IPS DF 6.9 (cell line): ENCODE measurements around the gene ENKUR.
"Not testable (repeated sequence)": the region's sequence is repeated elsewhere in the genome, so short reads cannot be mapped to it uniquely, and the experiment has no call there.

Experiments
- DNase-seq: peaks from one replicate; pipeline ENCODE4 v3.0.0-alpha.2; 2013; ENCODE audit warnings: low read depth, low spot score
- H3K27ac ChIP-seq: one replicate; pipeline ENCODE4 v1.5.1; 2013; ENCODE audit warnings: low read length, control low read depth
- H3K27me3 ChIP-seq: 2 replicates; pipeline ENCODE4 v1.6.1; 2013; ENCODE audit warnings: mild to moderate bottlenecking, low read length; ENCODE audit not compliant: control insufficient read depth, insufficient read depth
- H3K36me3 ChIP-seq: 2 replicates; pipeline ENCODE4 v1.6.1; 2013; ENCODE audit warnings: low read length; ENCODE audit not compliant: control insufficient read depth, insufficient read depth
- H3K4me1 ChIP-seq: 2 replicates; pipeline ENCODE4 v1.6.1; 2013; ENCODE audit warnings: low read length; ENCODE audit not compliant: control insufficient read depth, insufficient read depth
- H3K4me3 ChIP-seq: 2 replicates; pipeline ENCODE4 v1.5.1; 2013; ENCODE audit warnings: mild to moderate bottlenecking, low read length
- H3K9me3 ChIP-seq: 2 replicates; pipeline ENCODE4 v1.6.1; 2013; ENCODE audit warnings: low read length, inconsistent platforms; ENCODE audit not compliant: control insufficient read depth, insufficient read depth
- WGBS: extraction: QIAGEN DNeasy Blood & Tissue Kit; methylation state at CpG from one replicate; pipeline ENCODE4 v1.1.7; 2013; ENCODE audit warnings: mixed read lengths, missing lambda C conversion rate; ENCODE audit not compliant: insufficient read length, insufficient coverage; 5-methylcytosine and 5-hydroxymethylcytosine counted together

The ENKUR gene

DNA sequence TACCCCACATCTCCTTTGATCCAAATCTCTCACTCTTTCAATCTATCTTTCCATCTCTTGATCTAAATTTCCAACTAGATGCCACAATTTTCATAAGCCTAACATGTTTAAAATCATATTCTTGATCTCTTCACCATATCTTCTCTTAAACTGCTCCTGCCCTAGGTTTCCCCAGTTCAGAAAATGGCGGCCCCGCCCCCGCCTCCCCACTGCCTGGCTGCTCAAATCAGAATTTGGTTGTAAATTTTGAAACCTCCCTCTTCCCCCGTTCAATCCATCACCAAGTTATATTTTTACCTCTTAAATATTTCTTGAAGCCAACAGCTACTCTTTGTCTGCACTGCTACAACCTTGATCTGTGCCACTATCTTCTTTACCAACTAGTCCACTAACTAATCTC lies 36.3 kb downstream of the ENKUR start:
- no peak overlapping the region for H3K4me3 ChIP-seq
- no peaks in the 10 kb centered on the region for H3K9me3 ChIP-seq
- no peak overlapping the region for H3K27ac ChIP-seq
- H3K4me1 ChIP-seq = no peaks in the 10 kb centered on the region
- H3K27me3 ChIP-seq = no peaks in the 10 kb centered on the region
- no peak for DNase-seq
- H3K36me3 ChIP-seq = no peaks in the 10 kb centered on the region
- no CpG with 5 or more reads among the region's 4 CpGs for WGBS

DNA sequence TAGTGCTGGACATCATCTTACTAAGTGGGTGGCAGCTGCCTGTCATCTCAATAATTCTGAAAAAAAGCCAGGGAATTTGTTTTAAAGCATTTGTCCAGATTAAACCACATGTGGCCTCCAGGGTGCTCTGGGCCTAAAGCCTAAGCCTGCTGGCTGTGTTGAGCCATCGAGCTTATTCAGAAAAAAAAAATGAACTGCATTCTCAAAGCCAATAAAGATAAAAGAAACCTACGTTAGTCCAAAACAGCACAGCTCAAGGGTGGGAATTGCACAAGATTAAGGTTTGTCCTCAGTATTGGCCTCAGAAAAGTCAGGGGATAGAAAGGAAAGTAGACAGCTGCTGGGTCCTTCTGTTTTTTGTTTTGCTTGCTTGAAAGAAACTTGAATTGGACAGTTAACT lies 41.0 kb downstream of the ENKUR start:
- Histone ChIP-seq H3K36me3 (no peaks in the 10 kb centered on the region), H3K9me3 (no peaks in the 10 kb centered on the region), H3K27me3 (no peaks in the 10 kb centered on the region), H3K4me1 (no peaks in the 10 kb centered on the region), H3K4me3 (no peak overlapping the region), H3K27ac (no peak overlapping the region)
- WGBS = no CpG with 5 or more reads among the region's 2 CpGs
- DNase-seq = no peak

DNA sequence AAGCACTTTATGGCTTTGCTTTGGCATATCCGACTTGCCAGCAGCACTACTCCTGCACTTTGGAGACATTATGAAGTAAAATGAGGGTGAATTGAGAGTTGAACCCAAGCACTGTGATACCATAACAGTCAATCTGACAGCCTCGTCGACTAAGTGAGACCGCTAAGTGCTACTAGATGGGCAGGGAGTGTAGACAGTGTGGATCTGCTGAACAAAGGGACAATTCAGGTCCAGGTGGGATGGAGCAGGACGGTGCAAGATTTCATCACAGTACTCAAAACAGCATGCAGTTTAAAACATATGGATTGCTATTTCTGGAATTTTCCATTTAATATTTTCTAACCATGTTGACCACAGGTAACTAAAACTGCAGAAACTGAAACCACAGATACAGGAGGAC lies 42.8 kb downstream of the ENKUR start:
- no peak for DNase-seq
- H3K4me1 ChIP-seq = no peaks in the 10 kb centered on the region
- no CpG with 5 or more reads among the region's 5 CpGs for WGBS

DNA sequence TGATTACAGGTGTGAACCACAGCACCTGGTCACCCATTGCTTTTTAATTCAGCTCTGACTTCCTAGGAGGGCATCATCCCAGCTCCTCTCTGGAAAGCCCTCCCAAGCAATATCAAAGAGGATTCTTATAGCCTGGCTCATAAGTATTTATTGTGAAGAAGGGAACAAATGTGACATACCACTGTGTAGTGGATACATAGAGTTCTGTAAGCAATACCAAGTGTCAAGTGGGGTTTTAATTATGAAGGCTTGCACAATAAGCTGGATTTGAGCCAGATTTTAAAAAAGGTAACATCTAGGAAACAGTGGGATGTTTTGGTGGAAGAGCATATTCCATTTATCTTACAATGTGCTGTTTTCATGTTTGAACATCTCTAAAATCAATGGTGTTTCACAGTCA lies 44.6 kb downstream of the ENKUR start:
- no peak for DNase-seq
- Histone ChIP-seq H3K27ac (no peak overlapping the region), H3K9me3 (no peaks in the 10 kb centered on the region), H3K27me3 (no peaks in the 10 kb centered on the region), H3K4me1 (no peaks in the 10 kb centered on the region), H3K36me3 (no peaks in the 10 kb centered on the region), H3K4me3 (no peak overlapping the region)

More for the DNA sequence above, 42.8 kb downstream of the ENKUR start:
- H3K9me3 ChIP-seq = no peaks in the 10 kb centered on the region
- H3K27ac ChIP-seq = no peak overlapping the region
- no peak overlapping the region for H3K4me3 ChIP-seq
- no peaks in the 10 kb centered on the region for H3K36me3 ChIP-seq
- no peaks in the 10 kb centered on the region for H3K27me3 ChIP-seq

DNA sequence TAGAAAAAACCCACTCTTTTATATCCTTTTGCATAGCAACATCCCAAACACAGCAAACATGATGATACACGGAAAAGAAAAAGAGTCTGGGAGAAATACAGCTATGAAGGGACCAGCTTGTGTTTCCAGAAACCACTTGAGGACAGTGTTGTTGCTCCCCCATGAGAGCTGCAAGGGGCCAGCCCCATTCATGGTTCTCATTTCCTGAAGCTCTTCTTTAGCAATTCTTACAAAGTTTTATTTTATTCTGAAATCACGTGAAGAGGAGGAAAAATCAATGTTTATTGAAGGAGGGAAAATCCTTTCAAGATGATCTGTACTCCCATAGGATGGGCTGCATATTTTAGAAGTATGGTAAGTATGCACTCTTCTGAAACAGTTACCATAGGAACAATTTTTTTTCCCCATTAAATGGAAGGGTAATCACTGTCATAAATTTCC lies 46.1 kb downstream of the ENKUR start:
- no peaks in the 10 kb centered on the region for H3K9me3 ChIP-seq
- no peaks in the 10 kb centered on the region for H3K36me3 ChIP-seq
- no peaks in the 10 kb centered on the region for H3K27me3 ChIP-seq
- DNase-seq = no peak
- H3K4me1 ChIP-seq = no peaks in the 10 kb centered on the region
- WGBS = no CpG with 5 or more reads among the region's 2 CpGs
- H3K4me3 ChIP-seq = no peak overlapping the region
- no peak overlapping the region for H3K27ac ChIP-seq

DNA sequence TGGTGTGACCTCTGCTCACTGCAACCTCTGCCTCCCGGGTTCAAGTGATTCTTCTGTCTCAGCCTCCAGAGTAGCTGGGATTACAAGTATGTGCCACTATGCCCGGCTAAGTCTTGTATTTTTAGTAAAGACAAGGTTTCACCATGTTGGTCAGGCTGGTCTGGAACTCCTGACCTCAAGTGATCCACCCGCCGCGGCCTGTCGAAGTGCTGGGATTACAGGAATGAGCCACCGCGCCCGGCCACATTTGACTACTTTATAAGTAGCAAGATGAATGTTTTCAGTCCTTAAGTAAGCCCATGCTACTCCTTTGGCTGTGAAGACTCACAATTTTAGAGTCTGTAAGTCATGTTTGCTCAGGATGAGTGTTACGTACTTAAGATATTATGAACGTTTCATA lies 47.0 kb downstream of the ENKUR start:
- H3K27me3 ChIP-seq, H3K4me3 ChIP-seq, H3K36me3 ChIP-seq, H3K4me1 ChIP-seq, H3K9me3 ChIP-seq, H3K27ac ChIP-seq, DNase-seq: not testable (repeated sequence)
- no CpG with 5 or more reads among the region's 11 CpGs for WGBS

DNA sequence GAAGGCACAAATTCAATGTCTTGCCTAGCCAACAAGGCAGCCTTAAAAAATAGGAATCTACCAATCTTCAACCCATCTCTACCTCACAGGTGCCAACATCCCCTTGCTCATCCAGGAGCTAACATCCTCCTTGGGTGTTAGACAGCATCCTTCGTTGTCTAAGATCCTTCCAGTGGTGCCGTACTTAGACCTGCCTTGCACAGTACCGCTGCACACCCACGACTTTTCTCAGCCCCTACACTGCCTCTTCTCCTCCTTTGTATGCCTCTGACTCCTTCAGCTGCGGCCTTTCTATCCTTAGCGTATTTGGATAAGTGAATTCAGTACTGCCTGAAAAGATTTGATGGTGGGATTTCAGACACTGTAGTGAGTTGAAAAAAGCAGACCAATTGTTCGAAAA lies 47.6 kb downstream of the ENKUR start:
- DNase-seq = no peak
- H3K27ac ChIP-seq = no peak overlapping the region
- no CpG with 5 or more reads among the region's 7 CpGs for WGBS
- H3K27me3 ChIP-seq = no peaks in the 10 kb centered on the region
- no peaks in the 10 kb centered on the region for H3K4me1 ChIP-seq
- H3K4me3 ChIP-seq = no peak overlapping the region
- H3K9me3 ChIP-seq = no peaks in the 10 kb centered on the region
- no peaks in the 10 kb centered on the region for H3K36me3 ChIP-seq

DNA sequence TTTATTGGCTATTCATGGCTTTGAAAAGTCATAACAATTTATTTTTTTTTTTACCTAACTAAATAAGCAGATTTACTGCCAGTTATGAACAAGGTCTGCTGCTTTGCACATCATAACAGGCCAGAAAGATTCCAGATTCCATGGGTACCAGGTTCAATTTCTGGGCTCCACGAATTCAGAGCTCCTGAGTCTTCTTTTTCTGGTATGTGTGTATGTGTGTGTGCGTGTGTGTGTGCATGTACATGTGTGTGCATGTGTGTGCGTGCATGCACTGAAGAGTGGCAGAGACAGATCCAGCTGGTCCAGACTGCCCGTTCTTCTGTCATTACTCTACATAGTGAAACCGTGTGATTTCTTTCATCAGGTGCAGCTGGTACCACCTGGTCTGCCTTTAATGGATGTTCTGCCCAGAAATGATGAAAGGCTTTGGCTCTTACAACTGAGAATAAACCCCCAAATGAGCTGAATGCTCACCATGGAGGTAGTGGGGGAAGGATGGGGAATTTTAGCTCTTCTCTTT lies 48.9 kb downstream of the ENKUR start:
- no peaks in the 10 kb centered on the region for H3K4me1 ChIP-seq
- no peaks in the 10 kb centered on the region for H3K36me3 ChIP-seq
- no peaks in the 10 kb centered on the region for H3K27me3 ChIP-seq
- no CpG with 5 or more reads among the region's 5 CpGs for WGBS
- DNase-seq = no peak
- no peaks in the 10 kb centered on the region for H3K9me3 ChIP-seq
- H3K27ac ChIP-seq = no peak overlapping the region
- H3K4me3 ChIP-seq = no peak overlapping the region

DNA sequence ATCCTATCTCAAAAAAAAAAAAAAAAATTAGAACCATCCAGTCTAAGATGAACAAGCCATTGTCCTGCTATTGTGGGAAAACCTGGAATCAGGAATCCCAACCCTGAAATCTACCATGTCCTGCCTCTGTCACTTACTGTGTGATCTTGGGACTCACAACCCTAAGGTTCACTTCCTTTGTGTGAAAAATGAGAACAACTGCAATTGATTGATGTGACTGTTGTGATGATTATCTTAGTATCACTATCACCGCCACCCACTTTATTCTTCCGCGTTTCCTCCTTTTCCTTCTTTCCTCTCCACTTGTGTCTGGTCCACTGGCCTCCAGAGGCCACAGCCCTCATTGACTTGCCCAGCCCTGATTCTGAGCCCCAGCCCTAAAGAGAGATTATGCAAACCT lies 50.9 kb downstream of the ENKUR start:
- Histone ChIP-seq H3K9me3 (no peaks in the 10 kb centered on the region), H3K27me3 (no peaks in the 10 kb centered on the region), H3K4me3 (no peak overlapping the region), H3K27ac (no peak overlapping the region), H3K36me3 (no peaks in the 10 kb centered on the region), H3K4me1 (no peaks in the 10 kb centered on the region)
- WGBS = no CpG with 5 or more reads among the region's 3 CpGs
- no peak for DNase-seq

DNA sequence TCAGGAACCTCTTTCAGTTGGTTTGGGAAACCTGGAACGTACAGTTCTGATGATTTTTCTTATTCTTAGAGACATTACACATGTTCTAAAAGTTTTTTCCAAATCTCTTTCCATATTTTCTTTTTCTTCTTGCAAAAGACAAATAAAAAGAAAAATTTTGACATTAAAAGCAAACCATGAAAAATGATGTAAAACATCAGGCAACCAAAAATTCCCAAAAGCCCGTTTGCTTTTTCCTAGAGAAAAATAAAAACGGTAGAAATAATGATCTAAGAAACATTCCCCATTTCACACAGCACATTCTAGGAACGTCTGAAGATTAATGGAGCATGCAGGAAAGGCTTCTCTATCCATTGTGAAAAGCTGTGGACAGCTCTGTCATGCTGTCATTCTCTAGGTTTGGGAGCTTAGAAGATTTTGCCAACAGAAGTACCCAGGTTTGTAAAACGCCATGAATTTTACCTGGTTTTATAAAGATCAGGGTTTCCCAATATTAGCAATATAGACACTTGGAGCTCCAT lies 52.4 kb downstream of the ENKUR start:
- no CpG with 5 or more reads among the region's 5 CpGs for WGBS
- no peak for DNase-seq
- Histone ChIP-seq H3K36me3 (no peaks in the 10 kb centered on the region), H3K27me3 (no peaks in the 10 kb centered on the region), H3K9me3 (no peaks in the 10 kb centered on the region), H3K4me3 (no peak overlapping the region), H3K27ac (no peak overlapping the region), H3K4me1 (no peaks in the 10 kb centered on the region)

DNA sequence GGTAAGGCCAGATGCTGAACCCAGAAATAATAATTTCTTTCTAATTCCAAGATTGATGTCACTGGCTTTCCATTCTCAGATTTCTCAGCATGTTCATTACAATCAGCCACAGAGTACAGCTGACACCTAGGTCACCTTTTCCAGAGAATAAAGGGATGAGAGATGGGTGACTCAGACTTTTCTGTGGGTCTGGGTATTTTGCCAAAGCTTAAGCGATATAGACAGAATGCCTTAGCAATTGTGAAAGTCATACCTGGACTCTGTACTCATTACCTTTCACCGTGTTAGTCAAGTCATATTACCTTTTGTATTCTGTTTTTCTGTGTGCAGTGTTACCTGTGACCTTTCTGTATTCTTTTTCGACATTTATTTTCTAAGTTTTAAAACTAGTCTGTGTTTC lies 53.0 kb downstream of the ENKUR start:
- no CpG with 5 or more reads among the region's 3 CpGs for WGBS

More for the DNA sequence above, 53.0 kb downstream of the ENKUR start:
- no peaks in the 10 kb centered on the region for H3K9me3 ChIP-seq
- no peak for DNase-seq
- no peak overlapping the region for H3K4me3 ChIP-seq
- H3K4me1 ChIP-seq = no peaks in the 10 kb centered on the region
- no peaks in the 10 kb centered on the region for H3K36me3 ChIP-seq
- no peaks in the 10 kb centered on the region for H3K27me3 ChIP-seq
- H3K27ac ChIP-seq = no peak overlapping the region
